Brain pericyte (primary cell): ENCODE data around the gene ASTN2.

Experiments
- DNase-seq: peaks from one replicate; pipeline ENCODE4 v3.0.0-alpha.2; 2012; ENCODE audit warnings: low read depth, low spot score

Gene ASTN2

DNA sequence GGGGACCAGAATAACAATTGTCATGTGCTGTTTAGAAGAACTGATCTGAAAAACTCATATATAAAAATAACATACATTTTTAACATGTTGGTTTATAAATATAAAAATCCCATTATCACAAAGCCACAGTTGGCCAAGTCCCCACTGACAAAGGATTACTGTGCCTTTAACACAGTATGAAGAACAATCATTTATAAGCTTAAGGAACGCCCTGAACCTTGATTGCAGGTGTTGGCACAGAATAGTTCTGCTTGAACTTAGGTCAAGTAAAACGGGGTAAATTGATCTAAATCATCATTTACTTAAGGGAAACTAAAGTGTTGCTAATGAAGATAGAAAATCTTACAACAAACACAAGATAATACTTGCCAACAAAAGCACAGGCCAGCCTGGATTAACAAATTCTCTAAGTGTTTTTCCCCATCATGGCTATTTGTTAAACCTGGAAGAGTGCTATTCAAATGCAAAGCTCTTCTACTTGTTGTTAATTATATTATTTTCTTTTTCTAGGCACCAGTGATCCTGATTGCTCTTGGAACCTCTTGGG, 46.1 kb downstream of the ASTN2 start:
- no peak for DNase-seq

DNA sequence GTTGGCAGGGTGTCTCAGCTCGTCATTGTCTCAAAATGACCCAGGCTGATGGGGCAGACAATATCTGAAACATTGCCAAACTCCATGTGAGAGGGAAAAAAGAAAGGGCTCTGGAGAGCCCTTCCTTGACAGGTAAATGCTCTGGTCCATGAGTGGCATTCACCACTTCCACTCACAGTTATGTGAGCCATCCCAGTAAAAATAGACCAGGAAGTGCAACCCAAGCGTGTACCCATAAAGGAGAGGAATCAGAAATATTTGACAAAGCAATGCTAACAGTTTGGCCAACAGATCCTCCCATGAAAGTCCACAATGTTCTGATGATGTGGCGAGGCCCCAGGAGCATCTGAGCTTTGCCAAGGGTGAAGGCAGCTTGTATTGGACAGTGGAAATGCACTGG, 49.4 kb downstream of the ASTN2 start:
- DNase-seq, result no peak

DNA sequence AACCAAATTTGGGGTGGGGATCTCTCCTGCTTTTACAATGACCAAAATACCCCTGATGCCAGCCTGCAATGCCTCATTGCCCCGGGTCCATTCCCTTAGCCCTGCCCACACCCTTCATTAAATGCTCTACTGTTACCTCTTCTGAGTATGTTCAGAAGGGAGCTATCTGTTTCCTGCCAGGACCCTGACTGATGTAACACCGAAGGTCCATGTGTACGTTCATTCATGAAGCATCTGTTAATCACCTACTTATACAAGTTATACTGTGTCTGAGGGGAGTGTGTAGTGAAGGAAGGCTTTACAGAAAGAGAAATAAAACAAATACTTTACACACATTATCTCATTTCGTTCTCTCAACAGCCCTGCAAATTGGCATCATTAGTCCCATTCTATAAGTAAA, 51.9 kb downstream of the ASTN2 start:
- no peak for DNase-seq

DNA sequence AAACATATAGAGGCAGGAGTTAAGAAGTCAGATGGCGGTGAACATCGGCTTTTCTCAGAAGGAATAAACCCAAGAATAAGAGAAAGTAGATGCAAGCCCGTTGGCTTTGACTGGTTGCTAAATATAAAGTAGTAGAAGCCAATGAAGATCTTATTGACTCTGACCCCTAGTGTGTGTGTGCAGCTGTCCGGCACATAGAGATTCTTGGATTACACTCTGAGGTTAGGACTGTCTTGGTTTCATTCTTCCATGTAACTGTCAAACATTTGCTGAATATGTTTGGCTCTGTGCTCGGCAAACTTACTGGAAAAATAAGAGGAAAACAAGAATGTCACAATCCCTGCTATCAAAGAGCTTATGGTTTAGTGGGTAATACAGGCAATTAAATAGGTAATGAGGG, 54.9 kb downstream of the ASTN2 start:
- no peak for DNase-seq

DNA sequence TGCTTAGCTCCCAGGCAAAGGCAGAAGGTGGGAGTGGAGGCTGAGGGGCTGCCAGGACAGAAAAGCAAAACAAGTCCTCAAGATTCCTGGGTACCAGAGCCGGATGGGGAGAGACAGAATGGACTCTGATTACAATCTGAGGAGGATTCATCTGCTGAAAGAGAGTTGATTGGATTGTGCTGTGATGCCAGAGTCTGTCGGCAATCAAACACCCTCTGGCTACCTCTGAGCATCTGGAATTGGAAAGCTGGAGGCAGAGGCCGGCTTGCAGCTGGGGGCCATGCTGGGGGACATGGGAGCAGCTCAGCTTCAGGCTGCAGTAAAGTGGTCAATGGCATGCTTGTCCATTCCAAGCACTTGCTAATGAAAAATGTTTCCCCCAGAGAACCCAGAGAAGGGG, 59.3 kb downstream of the ASTN2 start:
- DNase-seq, result no peak

- no peak for DNase-seq
These were observed 59.9 kb downstream of the ASTN2 start for GRCh38 chr9:117354997-117355396.

DNA sequence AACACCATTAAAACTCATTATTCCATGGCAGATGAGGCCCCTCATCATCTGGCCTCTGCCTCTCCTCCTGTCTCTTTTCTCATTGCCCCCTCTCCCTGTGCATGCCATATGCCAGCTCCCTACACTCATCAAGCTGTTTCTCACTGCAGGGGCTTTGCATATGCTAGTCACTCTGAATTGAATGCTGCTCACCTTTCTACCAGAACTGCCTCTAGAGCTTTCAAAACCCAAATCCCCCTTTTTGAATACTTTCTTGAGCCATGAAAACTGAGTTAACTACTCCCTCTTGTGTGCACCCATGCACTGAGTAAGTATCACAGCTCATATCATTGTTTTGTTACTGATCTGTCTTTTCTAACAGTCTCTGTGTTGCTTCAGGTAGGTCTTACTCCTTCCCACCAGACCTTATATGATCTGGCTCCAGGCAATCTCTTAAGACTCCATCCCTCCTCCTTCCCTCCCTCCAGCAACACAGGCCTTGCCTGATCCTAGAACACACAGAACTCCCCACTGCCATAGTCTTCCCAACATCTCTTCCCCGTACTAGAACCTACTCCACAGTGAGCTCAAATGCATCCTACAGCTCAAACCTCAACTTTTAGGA, 60.5 kb downstream of the ASTN2 start:
- no peak for DNase-seq

GRCh38 chr9:117344892-117345660, 69.8 kb downstream of the ASTN2 start:
- no peak for DNase-seq

GRCh38 chr9:117343427-117343826, 71.4 kb downstream of the ASTN2 start:
- no peak for DNase-seq

- no peak for DNase-seq
These were observed 73.7 kb downstream of the ASTN2 start for GRCh38 chr9:117341151-117341550.

- DNase-seq, result no peak
These were observed 74.4 kb downstream of the ASTN2 start for GRCh38 chr9:117340422-117340821.

GRCh38 chr9:117335837-117336433, 78.9 kb downstream of the ASTN2 start:
- DNase-seq, result no peak

DNA sequence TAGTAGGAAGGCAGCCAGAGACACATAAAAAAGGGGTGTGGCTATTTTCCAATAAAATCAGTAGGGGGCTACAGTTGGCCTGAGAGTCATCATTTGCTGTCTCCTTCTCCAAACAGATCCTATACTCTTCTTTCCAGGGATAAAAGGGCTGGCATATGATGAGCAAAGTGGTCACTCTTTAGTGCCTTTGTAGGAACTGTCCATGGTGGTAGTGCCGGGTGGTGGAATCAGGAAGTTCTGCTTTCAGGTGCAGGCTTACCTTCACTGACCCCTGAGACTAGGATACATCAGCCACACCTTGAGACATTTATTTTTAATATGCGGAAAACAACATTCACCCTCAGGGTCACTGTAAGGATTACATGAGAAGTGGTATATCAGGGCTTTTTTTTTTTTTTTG, 80.8 kb downstream of the ASTN2 start:
- no peak for DNase-seq

DNA sequence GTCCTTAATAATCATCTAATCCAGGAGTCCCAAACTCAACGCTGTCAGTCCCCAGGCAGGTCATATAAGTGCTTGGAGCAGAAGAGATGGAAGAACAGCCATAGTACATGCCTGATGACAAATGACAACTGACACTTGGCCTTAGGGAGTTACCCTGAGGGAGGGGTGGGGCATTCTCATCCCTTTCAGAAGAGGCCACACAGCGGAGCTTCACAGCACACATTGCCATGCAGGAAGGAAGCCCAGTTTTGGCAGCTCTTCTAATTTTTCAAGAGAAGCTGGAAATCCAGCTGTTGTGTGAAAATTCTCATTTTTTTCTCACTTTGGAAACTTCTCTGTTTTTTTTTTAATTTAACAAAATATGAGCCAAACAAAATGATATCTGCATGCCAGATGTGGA, 89.0 kb downstream of the ASTN2 start:
- no peak for DNase-seq

DNA sequence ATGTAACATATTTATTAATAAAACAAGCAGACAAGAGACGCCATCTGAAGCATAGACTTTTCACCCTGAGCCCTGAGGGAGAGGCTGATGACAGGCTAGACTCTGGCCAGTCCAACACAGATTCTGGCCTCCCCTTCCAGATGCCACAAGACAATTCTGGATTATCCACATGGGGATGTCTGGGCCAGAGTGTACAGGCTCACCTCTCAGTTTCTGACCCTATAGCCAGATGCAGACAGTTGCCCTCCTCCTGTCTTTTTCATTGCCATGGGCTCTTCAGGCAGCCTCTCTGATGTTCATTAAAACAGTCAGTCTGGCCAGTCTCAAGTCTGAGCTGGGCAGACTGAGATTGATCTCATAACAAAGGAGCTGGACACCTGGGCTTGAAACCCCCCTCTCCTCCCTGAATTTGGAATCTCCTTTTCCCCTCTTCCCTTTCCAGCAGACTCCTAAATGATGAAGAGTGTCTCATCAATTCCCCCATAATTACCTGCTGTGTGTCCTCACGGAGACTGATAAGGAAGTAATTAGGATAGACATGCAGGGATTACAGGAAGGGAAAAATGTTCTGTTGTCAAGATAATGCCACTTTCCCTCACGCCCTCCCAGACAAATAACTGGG, 89.6 kb downstream of the ASTN2 start:
- DNase-seq, result no peak

GRCh38 chr9:117323390-117323789, 91.5 kb downstream of the ASTN2 start:
- no peak for DNase-seq

- no peak for DNase-seq
These were observed 97.7 kb downstream of the ASTN2 start for GRCh38 chr9:117317192-117317591.

DNA sequence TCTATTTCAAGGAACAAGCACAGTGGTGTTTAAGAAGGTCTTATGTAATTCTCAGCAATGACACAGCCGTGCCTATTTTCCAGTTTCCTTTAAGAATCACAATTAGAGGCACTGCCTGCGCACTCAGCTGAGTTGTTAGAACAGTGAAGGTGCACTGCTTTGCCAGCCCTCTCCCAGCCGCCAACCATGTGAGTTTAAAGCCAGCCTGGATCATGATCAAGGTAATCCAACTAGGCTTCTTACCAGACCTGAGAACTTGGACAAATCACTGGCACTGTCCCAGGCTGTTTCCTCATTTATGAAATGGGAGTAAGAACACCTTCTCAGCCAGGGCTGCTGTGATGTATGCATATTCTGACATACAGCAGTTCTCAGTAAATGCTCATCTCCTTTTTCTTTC, 99.6 kb downstream of the ASTN2 start:
- DNase-seq, result no peak

- no peak for DNase-seq
These were observed 100.9 kb downstream of the ASTN2 start for GRCh38 chr9:117313989-117314388.

DNA sequence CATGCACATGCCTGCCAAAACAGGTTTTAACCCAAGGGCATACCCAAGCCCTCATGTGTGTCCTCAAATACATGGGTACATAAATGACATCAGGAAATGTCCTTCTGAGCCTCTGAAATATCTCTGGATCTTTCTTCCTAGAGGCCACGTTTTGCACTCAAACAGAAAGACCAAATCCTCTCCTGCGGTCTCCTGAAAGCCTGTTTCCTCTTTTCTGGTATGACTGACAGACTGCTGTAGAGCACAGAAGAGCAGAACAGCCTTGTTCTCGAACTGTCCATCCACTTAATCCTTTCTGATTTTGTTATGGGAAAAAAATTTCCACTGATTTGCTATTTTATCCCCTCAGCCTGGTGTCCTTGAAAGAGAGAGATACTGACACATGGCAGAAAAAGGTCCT, 107.2 kb downstream of the ASTN2 start:
- no peak for DNase-seq

DNA sequence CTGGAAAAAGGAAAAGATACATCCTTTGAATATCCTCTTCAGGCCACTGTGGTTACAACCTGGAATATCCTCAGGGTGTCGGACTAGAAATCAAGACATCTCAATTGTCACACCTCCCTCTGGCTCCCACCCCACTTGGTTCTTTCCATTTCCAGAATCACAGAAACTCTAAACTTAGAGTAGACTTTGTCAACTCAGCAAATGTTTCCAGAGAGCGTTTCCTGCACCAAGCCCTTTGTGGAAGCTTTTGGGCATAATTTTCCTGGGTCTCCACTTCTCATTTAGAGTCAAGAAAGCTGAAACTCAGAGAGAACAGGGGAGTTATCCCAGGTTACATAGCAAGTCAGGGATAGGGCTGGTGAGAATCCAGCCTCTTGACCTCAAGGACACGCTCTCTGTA, 108.8 kb downstream of the ASTN2 start:
- DNase-seq, result no peak

DNA sequence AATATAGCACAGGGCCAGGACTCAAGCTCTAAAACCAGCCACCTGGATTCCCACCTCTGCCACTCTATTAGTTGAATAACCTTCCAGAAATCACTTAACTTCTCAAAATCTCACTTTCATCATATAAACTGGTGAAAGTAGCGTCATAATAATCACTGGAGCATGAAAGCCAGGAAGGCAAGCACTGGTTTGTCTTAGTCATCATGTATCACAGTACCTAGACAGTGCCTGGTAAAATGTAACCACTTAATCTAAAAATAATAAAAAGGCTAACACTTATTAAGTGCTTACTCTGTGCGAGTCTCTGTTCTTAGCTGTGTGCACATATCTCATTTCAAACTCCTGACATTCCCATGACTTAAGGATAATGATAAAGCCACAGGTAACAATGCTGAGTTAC, 109.4 kb downstream of the ASTN2 start:
- DNase-seq, result no peak
